GM18873 (cell line): ENCODE measurements around the gene SLC12A6.
A peak's percentile ranks its signal among the peaks of the same experiment; 100 is the strongest.

ENCODE experiments used
- ATAC-seq: cut with Tn5 transposase; IDR thresholded peaks from one replicate; pipeline ENCODE4 v1.9.1; 2021; ENCODE audit warnings: mild to moderate bottlenecking, moderate library complexity, moderate number of reproducible peaks; ENCODE audit not compliant: unreplicated experiment, low FRiP score

The SLC12A6 gene

GRCh38 chr15:34334672-34335071, 2.9 kb downstream of the SLC12A6 start:
- ATAC-seq = no peak

- ATAC-seq = no peak
These were observed 4.9 kb downstream of the SLC12A6 start for GRCh38 chr15:34332553-34333120.

GRCh38 chr15:34331809-34332208, 5.8 kb downstream of the SLC12A6 start:
- no peak for ATAC-seq

GRCh38 chr15:34330279-34330678, 7.3 kb downstream of the SLC12A6 start:
- no peak for ATAC-seq

GRCh38 chr15:34329006-34329405, 8.6 kb downstream of the SLC12A6 start:
- no peak for ATAC-seq

GRCh38 chr15:34327906-34328305, 9.7 kb downstream of the SLC12A6 start:
- ATAC-seq = no peak

GRCh38 chr15:34325368-34325767, 12.2 kb downstream of the SLC12A6 start:
- ATAC-seq = no peak

- no peak for ATAC-seq
These were observed 12.6 kb downstream of the SLC12A6 start for GRCh38 chr15:34324933-34325332.

- ATAC-seq = no peak
These were observed 14.4 kb downstream of the SLC12A6 start for GRCh38 chr15:34323217-34323616.

GRCh38 chr15:34318277-34319079, 19.1 kb downstream of the SLC12A6 start:
- ATAC-seq = peak; percentile 54

GRCh38 chr15:34314491-34315490, 22.8 kb downstream of the SLC12A6 start:
- no peak for ATAC-seq

- ATAC-seq = no peak
These were observed 26.0 kb downstream of the SLC12A6 start for GRCh38 chr15:34311563-34311962.

- ATAC-seq = no peak
These were observed 33.0 kb downstream of the SLC12A6 start for GRCh38 chr15:34304613-34305012.

GRCh38 chr15:34301058-34301457, 36.5 kb downstream of the SLC12A6 start:
- ATAC-seq = no peak

- no peak for ATAC-seq
These were observed 40.5 kb downstream of the SLC12A6 start for GRCh38 chr15:34297059-34297458.

GRCh38 chr15:34292621-34293020, 45.0 kb downstream of the SLC12A6 start:
- no peak for ATAC-seq

GRCh38 chr15:34284937-34285336, 52.6 kb downstream of the SLC12A6 start:
- ATAC-seq = no peak

GRCh38 chr15:34282384-34282783, 55.2 kb downstream of the SLC12A6 start:
- ATAC-seq = no peak

GRCh38 chr15:34280193-34280592, 57.4 kb downstream of the SLC12A6 start:
- ATAC-seq = no peak

GRCh38 chr15:34279368-34279767, 58.2 kb downstream of the SLC12A6 start:
- ATAC-seq = no peak

- no peak for ATAC-seq
These were observed 61.9 kb downstream of the SLC12A6 start for GRCh38 chr15:34275721-34276120.
